PC-9 (cell line): Measurements from ENCODE around the gene ACKR1. TPM values are rescaled to one million over a fixed set of nuclear protein-coding genes. Genes with fewer than 3 reads are reported as not detected.

Experiments used
- BruUV-seq: library from RNA; stranded (reverse); fragments of 400-500 nt; replicated peaks from 2 replicates; lab custom pipeline; 2021; lab: Mats Ljungman, UMichigan
- CTCF ChIA-PET: fragments of 300-600 bp; sonication (Branson Sonifier 250); formaldehyde crosslinking; loops from one replicate; lab custom pipeline; 2022; ENCODE audit warnings: antibody characterized with exemption; lab: Charles Lee
- POLR2A ChIA-PET: fragments of 300-600 bp; sonication (Branson Sonifier 250); formaldehyde crosslinking; loops from one replicate; lab custom pipeline; 2022; ENCODE audit warnings: antibody characterized with exemption; ENCODE audit not compliant: unreplicated experiment; lab: Charles Lee
- DNase-seq, 2 experiments: peaks; one replicate each; pipeline versions ENCODE4 v3.0.0 to v3.0.0-alpha.2; 2015 to 2022; ENCODE audit warnings: mixed read lengths in 1 of 2
- H2AFZ ChIP-seq: fragments of 200-600 bp; sonication (generic); 2 replicates; pipeline ENCODE4 v1.8.1; 2017; ENCODE audit warnings: antibody characterized with exemption
- H3F3A ChIP-seq: fragments of 200-600 bp; sonication (generic); 2 replicates; pipeline ENCODE4 v1.8.1; 2017; ENCODE audit warnings: antibody characterized with exemption, mild to moderate bottlenecking, low read depth; ENCODE audit not compliant: insufficient read depth
- H3K27ac ChIP-seq: fragments of 200-600 bp; sonication (generic); 2 replicates; pipeline ENCODE4 v1.6.1; 2016; ENCODE audit warnings: mixed run types
- H3K27me3 ChIP-seq: fragments of 200-600 bp; sonication (generic); 2 replicates; pipeline ENCODE4 v1.6.1; 2016; ENCODE audit warnings: low read depth, mixed run types; ENCODE audit not compliant: insufficient read depth
- H3K36me3 ChIP-seq: fragments of 200-600 bp; sonication (generic); 2 replicates; pipeline ENCODE4 v1.6.1; 2016; ENCODE audit warnings: low read depth, mixed run types
- H3K4me1 ChIP-seq: fragments of 200-600 bp; sonication (generic); replicated peaks from 2 replicates; pipeline ENCODE4 v1.6.1; 2016; ENCODE audit warnings: mixed run types; ENCODE audit not compliant: insufficient read depth
- H3K4me2 ChIP-seq: fragments of 200-600 bp; sonication (generic); 2 replicates; pipeline ENCODE4 v1.6.1; 2017; ENCODE audit warnings: mixed run types
- H3K4me3 ChIP-seq: fragments of 200-600 bp; sonication (generic); 2 replicates; pipeline ENCODE4 v1.6.1; 2016; ENCODE audit warnings: mixed run types
- H3K79me2 ChIP-seq: fragments of 200-600 bp; sonication (generic); 2 replicates; pipeline ENCODE4 v1.6.1; 2017; ENCODE audit warnings: low read depth, mixed run types
- H3K9me2 ChIP-seq: fragments of 200-600 bp; sonication (generic); 2 replicates; pipeline ENCODE4 v1.8.1; 2017; ENCODE audit warnings: mild to moderate bottlenecking; ENCODE audit not compliant: insufficient read depth
- H3K9me3 ChIP-seq: fragments of 200-600 bp; sonication (generic); 2 replicates; pipeline ENCODE4 v1.8.1; 2016; ENCODE audit warnings: low read depth; ENCODE audit not compliant: insufficient read depth
- H4K20me1 ChIP-seq: fragments of 200-600 bp; sonication (generic); 2 replicates; pipeline ENCODE4 v1.8.1; 2017; ENCODE audit not compliant: insufficient read depth
- EZH2 ChIP-seq: fragments of 200-600 bp; sonication (generic); IDR thresholded peaks from 2 replicates; pipeline ENCODE4 v1.8.0; 2017; ENCODE audit warnings: antibody characterized with exemption, low read depth
- intact Hi-C: fragments of 100-400 bp; cut with micrococcal nuclease; formaldehyde crosslinking; loops from one replicate; pipeline ENCODE4 v1.10.0; 2022; ENCODE audit not compliant: unreplicated experiment
- total RNA-seq: library from RNA; stranded (reverse); gene quantifications from 2 replicates; pipeline ENCODE4 v1.2.3, GENCODE V29; 2021
- TF ChIP-seq, protein P1 (sequence below): fragments of 200-600 bp; sonication (generic); conservative IDR thresholded peaks from 2 replicates; pipeline ENCODE4 v1.6.1; 2017; ENCODE audit warnings: mixed run types, antibody characterized with exemption, mild to moderate bottlenecking, moderate library complexity

Gene ACKR1
- total RNA-seq, 1 experiment from 2014 or later: not detected

GRCh38 chr1:159172614-159173291, 31.9 kb upstream of the ACKR1 start:
- peaks cover 26% of the 10 kb centered on the region; the same call in 1 of the 2 replicates for H3K27me3 ChIP-seq

GRCh38 chr1:159173320-159173719, 31.4 kb upstream of the ACKR1 start:
- TF ChIP-seq EZH2: no peak
- TF ChIP-seq, protein P1, sequence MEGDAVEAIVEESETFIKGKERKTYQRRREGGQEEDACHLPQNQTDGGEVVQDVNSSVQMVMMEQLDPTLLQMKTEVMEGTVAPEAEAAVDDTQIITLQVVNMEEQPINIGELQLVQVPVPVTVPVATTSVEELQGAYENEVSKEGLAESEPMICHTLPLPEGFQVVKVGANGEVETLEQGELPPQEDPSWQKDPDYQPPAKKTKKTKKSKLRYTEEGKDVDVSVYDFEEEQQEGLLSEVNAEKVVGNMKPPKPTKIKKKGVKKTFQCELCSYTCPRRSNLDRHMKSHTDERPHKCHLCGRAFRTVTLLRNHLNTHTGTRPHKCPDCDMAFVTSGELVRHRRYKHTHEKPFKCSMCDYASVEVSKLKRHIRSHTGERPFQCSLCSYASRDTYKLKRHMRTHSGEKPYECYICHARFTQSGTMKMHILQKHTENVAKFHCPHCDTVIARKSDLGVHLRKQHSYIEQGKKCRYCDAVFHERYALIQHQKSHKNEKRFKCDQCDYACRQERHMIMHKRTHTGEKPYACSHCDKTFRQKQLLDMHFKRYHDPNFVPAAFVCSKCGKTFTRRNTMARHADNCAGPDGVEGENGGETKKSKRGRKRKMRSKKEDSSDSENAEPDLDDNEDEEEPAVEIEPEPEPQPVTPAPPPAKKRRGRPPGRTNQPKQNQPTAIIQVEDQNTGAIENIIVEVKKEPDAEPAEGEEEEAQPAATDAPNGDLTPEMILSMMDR: no peak
- no TSS peak for BruUV-seq
- CTCF ChIA-PET: no interaction called here

More at GRCh38 chr1:159172614-159173291, 31.9 kb upstream of the ACKR1 start:
- Histone ChIP-seq H3K27ac (no peak overlapping the region), H3K4me3 (no peak overlapping the region), H3K4me2 (no peak overlapping the region), H3K79me2 (no peaks in the 10 kb centered on the region), H3F3A (no peaks in the 10 kb centered on the region), H3K9me3 (no peaks in the 10 kb centered on the region), H3K36me3 (no peaks in the 10 kb centered on the region), H3K9me2 (no peaks in the 10 kb centered on the region; the same call in 1 of the 2 replicates), H4K20me1 (no peaks in the 10 kb centered on the region), H3K4me1 (no peaks in the 10 kb centered on the region), H2AFZ (no peak overlapping the region)
- ChIA-PET CTCF (interaction anchor here (0.6 kb wide), 1 partner anchor 40 kb away, joined by 6 read pairs; no protein-coding TSS in a partner anchor), POLR2A (no interaction called here)
- no peak for DNase-seq
- intact Hi-C loops: no loop called here
- BruUV-seq: no TSS peak
- no peak for TF ChIP-seq EZH2
- TF ChIP-seq, protein P1: no peak

GRCh38 chr1:159175571-159175970, 29.1 kb upstream of the ACKR1 start:
- Histone ChIP-seq H3K27ac (no peak overlapping the region), H3K36me3 (no peaks in the 10 kb centered on the region), H3F3A (no peaks in the 10 kb centered on the region), H3K4me2 (no peak overlapping the region), H4K20me1 (no peaks in the 10 kb centered on the region), H3K9me3 (no peaks in the 10 kb centered on the region), H3K79me2 (no peaks in the 10 kb centered on the region), H3K9me2 (no peaks in the 10 kb centered on the region), H3K27me3 (peaks cover 16% of the 10 kb centered on the region; the same call in 1 of the 2 replicates), H3K4me1 (no peaks in the 10 kb centered on the region), H2AFZ (no peak overlapping the region), H3K4me3 (no peak overlapping the region)
- intact Hi-C loops: no loop called here
- ChIA-PET POLR2A (no interaction called here), CTCF (no interaction called here)
- TF ChIP-seq, protein P1: no peak
- no peak for TF ChIP-seq EZH2
- BruUV-seq: no TSS peak
- no peak for DNase-seq

More at GRCh38 chr1:159173320-159173719, 31.4 kb upstream of the ACKR1 start:
- Histone ChIP-seq H3K9me2 (no peaks in the 10 kb centered on the region; the same call in 1 of the 2 replicates), H4K20me1 (no peaks in the 10 kb centered on the region), H3K4me2 (no peak overlapping the region), H3F3A (no peaks in the 10 kb centered on the region), H3K79me2 (no peaks in the 10 kb centered on the region), H3K4me3 (no peak overlapping the region), H2AFZ (no peak overlapping the region), H3K27ac (no peak overlapping the region), H3K27me3 (peaks cover 24% of the 10 kb centered on the region; the same call in 1 of the 2 replicates), H3K9me3 (no peaks in the 10 kb centered on the region), H3K4me1 (no peaks in the 10 kb centered on the region), H3K36me3 (no peaks in the 10 kb centered on the region)
- POLR2A ChIA-PET: interaction anchor here (0.6 kb wide), 1 partner anchor 376 kb away, joined by 9 read pairs; no protein-coding TSS in a partner anchor
- no peak for DNase-seq
- intact Hi-C loops: no loop called here
